Tibial nerve (tissue), 4 donors: Measurements from ENCODE around the gene DNPH1. TPM values are rescaled to one million over a fixed set of nuclear protein-coding genes. Genes with fewer than 3 reads are reported as not detected.

Source experiments
- DNase-seq, 2 donors: peaks; one replicate each; pipeline ENCODE4 v3.0.0-alpha.2; 2019; ENCODE audit warnings: low spot score in 2 of 2
- H3K27ac ChIP-seq, 4 donors: fragments of 200-600 bp; sonication (generic) in 3 of 4; one replicate each; pipeline ENCODE4 v1.5.1; 2017 to 2019; ENCODE audit warnings: mild to moderate bottlenecking in 1 of 4
- H3K27me3 ChIP-seq, 2 donors: fragments of 200-600 bp; sonication (generic) in 1 of 2; one replicate each; pipeline versions ENCODE4 v1.5.1 to v1.6.0; 2017 to 2019
- H3K36me3 ChIP-seq, 3 donors: fragments of 200-600 bp; sonication (generic); one replicate each; pipeline ENCODE4 v1.5.1; 2018 to 2019
- H3K4me1 ChIP-seq, 4 donors: fragments of 200-600 bp; sonication (generic) in 3 of 4; one replicate each; pipeline ENCODE4 v1.5.1; 2017 to 2019
- H3K4me3 ChIP-seq, 4 donors: fragments of 200-600 bp; sonication (generic) in 3 of 4; one replicate each; pipeline ENCODE4 v1.5.1; 2017 to 2019; ENCODE audit warnings: mild to moderate bottlenecking in 1 of 4, moderate library complexity in 1 of 4
- H3K9me3 ChIP-seq, 4 donors: fragments of 200-600 bp; sonication (generic) in 3 of 4; one replicate each; pipeline ENCODE4 v1.5.1; 2017 to 2019
- EP300 ChIP-seq, 2 donors: sonication (generic); formaldehyde crosslinking; IDR thresholded peaks; one replicate each; pipeline ENCODE4 v1.6.1; 2017; ENCODE audit warnings: antibody characterized with exemption in 2 of 2, mild to moderate bottlenecking in 1 of 2
- POLR2A ChIP-seq, 2 donors: fragments of 450-650 bp; IDR thresholded peaks; one replicate each; pipeline ENCODE4 v1.6.1; 2017; ENCODE audit warnings: antibody characterized with exemption in 2 of 2, mild to moderate bottlenecking in 2 of 2, moderate library complexity in 2 of 2
- WGBS, 2 donors: methylation state at CpG; one replicate each; pipeline ENCODE4 v1.1.5; 2018; 5-methylcytosine and 5-hydroxymethylcytosine counted together
- total RNA-seq, 4 donors: library from RNA; depleted of rRNA; stranded (reverse); fragments of >200 nt; gene quantifications; one replicate each; pipeline ENCODE4 v1.1.0, GENCODE V29; 2016
- TF ChIP-seq, protein P1 (sequence below), 5 experiments: fragments of 200-600 bp in 3 of 5; fragments of 450-650 bp in 2 of 5; sonication (generic) in 3 of 5; IDR thresholded peaks; one replicate each; pipeline ENCODE4 v1.5.1; 2016 to 2019; ENCODE audit warnings: antibody characterized with exemption in 5 of 5, mild to moderate bottlenecking in 3 of 5, moderate library complexity in 2 of 5

The DNPH1 gene
- total RNA-seq, 4 donors from 2014 or later, result 61.8 to 114 (median 101) TPM

DNA sequence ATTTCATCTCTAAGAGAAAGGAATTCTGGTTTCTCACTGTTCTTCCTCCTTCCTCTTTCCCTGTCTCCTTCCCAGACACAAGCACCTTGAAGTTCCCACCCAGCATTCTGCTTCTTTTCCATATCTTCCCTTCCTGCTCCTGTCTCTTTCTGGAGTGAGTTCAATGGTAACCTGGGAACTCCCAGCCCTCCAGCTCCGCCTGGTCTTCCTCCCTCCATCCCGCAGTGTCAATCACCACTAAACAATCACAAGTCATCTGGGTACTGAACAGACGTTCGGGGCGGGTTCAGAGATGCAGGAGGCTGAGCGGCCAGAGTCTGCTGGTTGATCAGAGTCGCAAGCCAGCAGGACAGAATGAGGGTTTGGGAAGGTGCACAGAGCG lies 21.7 kb upstream of the DNPH1 start:
- WGBS, 2 donors, result 12 to 15% methylated on average over 8 of the region's 8 CpGs
- H3K9me3 ChIP-seq, result no peaks in the 10 kb centered on the region
- no peak for DNase-seq
- no peak overlapping the region for H3K4me3 ChIP-seq
- H3K36me3 ChIP-seq, result no peaks in the 10 kb centered on the region
- no peak for TF ChIP-seq EP300 (IDR thresholded peaks at IDR 0.05)
- TF ChIP-seq, protein P1, sequence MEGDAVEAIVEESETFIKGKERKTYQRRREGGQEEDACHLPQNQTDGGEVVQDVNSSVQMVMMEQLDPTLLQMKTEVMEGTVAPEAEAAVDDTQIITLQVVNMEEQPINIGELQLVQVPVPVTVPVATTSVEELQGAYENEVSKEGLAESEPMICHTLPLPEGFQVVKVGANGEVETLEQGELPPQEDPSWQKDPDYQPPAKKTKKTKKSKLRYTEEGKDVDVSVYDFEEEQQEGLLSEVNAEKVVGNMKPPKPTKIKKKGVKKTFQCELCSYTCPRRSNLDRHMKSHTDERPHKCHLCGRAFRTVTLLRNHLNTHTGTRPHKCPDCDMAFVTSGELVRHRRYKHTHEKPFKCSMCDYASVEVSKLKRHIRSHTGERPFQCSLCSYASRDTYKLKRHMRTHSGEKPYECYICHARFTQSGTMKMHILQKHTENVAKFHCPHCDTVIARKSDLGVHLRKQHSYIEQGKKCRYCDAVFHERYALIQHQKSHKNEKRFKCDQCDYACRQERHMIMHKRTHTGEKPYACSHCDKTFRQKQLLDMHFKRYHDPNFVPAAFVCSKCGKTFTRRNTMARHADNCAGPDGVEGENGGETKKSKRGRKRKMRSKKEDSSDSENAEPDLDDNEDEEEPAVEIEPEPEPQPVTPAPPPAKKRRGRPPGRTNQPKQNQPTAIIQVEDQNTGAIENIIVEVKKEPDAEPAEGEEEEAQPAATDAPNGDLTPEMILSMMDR (IDR thresholded peaks at IDR 0.05), result no peak
- no peak for TF ChIP-seq POLR2A (IDR thresholded peaks at IDR 0.05)
- peaks cover 0 to 52% of the 10 kb centered on the region in 2 donors for H3K27me3 ChIP-seq
- peaks cover 0 to 22% (median 9%) of the 10 kb centered on the region in 4 donors for H3K4me1 ChIP-seq
- H3K27ac ChIP-seq, result no peak overlapping the region

- Histone ChIP-seq H3K27me3 (peaks cover 0 to 66% of the 10 kb centered on the region in 2 donors), H3K4me3 (no peak overlapping the region), H3K9me3 (no peaks in the 10 kb centered on the region), H3K4me1 (peaks cover 0 to 22% (median 9%) of the 10 kb centered on the region in 4 donors), H3K36me3 (no peaks in the 10 kb centered on the region), H3K27ac (no peak overlapping the region)
- no peak for DNase-seq
- TF ChIP-seq POLR2A (IDR thresholded peaks at IDR 0.05), result no peak
- TF ChIP-seq, protein P1 (IDR thresholded peaks at IDR 0.05), result no peak
- no peak for TF ChIP-seq EP300 (IDR thresholded peaks at IDR 0.05)
Measured at GRCh38 chr6:43248791-43249190, 19.5 kb upstream of the DNPH1 start.

DNA sequence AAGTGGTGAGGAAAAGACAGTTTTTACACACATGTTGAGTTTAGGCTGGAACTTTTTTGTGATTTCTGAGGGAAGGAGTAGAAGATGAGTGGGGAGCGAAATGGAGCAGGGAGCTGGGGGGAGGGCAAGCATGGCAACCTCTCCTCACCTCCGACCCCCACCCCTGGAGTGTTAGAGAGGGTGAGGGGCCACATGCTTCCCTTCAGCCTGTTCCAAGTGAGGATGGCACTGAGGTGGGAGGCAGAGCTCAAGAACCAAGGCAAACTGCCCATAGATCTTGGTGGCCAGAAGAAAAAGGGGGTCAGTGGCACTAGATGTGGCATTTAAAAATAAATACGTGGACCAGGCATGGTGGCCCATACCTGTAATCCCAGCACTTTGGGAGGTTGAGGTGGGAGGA lies 18.8 kb upstream of the DNPH1 start:
- H3K9me3 ChIP-seq, result no peaks in the 10 kb centered on the region
- H3K36me3 ChIP-seq, result no peaks in the 10 kb centered on the region
- WGBS, 2 donors, result 67 to 72% methylated on average over 3 of the region's 3 CpGs
- no peak overlapping the region for H3K4me3 ChIP-seq
- H3K4me1 ChIP-seq, result peaks cover 0 to 25% (median 9%) of the 10 kb centered on the region in 4 donors
- no peak for DNase-seq
- no peak overlapping the region for H3K27ac ChIP-seq
- TF ChIP-seq POLR2A (IDR thresholded peaks at IDR 0.05), result no peak
- TF ChIP-seq, protein P1 (IDR thresholded peaks at IDR 0.05), result no peak
- no peak for TF ChIP-seq EP300 (IDR thresholded peaks at IDR 0.05)
- peaks cover 0 to 64% of the 10 kb centered on the region in 2 donors for H3K27me3 ChIP-seq

GRCh38 chr6:43247114-43247999 lies 18.1 kb upstream of the DNPH1 start:
- Histone ChIP-seq H3K27me3 (peaks cover 0 to 62% of the 10 kb centered on the region in 2 donors), H3K27ac (no peak overlapping the region), H3K4me3 (peak overlapping the region; percentile 48 to 58 (median 56)), H3K9me3 (no peaks in the 10 kb centered on the region), H3K4me1 (peaks cover 0 to 25% (median 9%) of the 10 kb centered on the region in 4 donors), H3K36me3 (no peaks in the 10 kb centered on the region)
- WGBS, 2 donors, result 3 to 4% methylated on average over 45 to 46 of the region's 46 CpGs
- peak; percentile 26 to 41 for DNase-seq
- TF ChIP-seq EP300 (IDR thresholded peaks at IDR 0.05), result no peak
- TF ChIP-seq, protein P1 (IDR thresholded peaks at IDR 0.05), result peak in 1 of 5 experiments; percentile 13
